Activated T-cell treated with anti-CD3 and anti-CD28 coated beads, Interleukin-2, amount 50 U/mL, for 4 hours (primary cell): Measurements from ENCODE around the gene CD3E. TPM values are rescaled to one million over a fixed set of nuclear protein-coding genes. Genes with fewer than 3 reads are reported as not detected.

Experiments used
- ATAC-seq, 2 donors: fragments of 200-7000 bp; cut with Tn5 transposase; one replicate each; pipeline ENCODE4 v1.10.0; 2021
- DNase-seq: peaks from one replicate; pipeline ENCODE4 v3.0.0-alpha.2; 2020
- H3K27me3 Mint-ChIP-seq: one replicate; pipeline ENCODE4 v1.8.0; 2021; ENCODE audit warnings: low read depth, mixed read lengths
- H3K36me3 Mint-ChIP-seq: one replicate; pipeline ENCODE4 v1.8.0; 2022; ENCODE audit warnings: mixed read lengths; ENCODE audit not compliant: insufficient read depth
- H3K4me1 Mint-ChIP-seq: one replicate; pipeline ENCODE4 v1.8.0; 2021; ENCODE audit warnings: low read depth, mixed read lengths
- H3K4me3 Mint-ChIP-seq: one replicate; pipeline ENCODE4 v1.8.0; 2021; ENCODE audit warnings: mild to moderate bottlenecking, moderate library complexity, mixed read lengths
- H3K9me3 Mint-ChIP-seq: one replicate; pipeline ENCODE4 v1.8.0; 2021; ENCODE audit warnings: mixed read lengths
- total RNA-seq, 3 donors: library from RNA; stranded (reverse); gene quantifications; one replicate each; pipeline ENCODE4 v1.2.1, GENCODE V29; 2021

The CD3E gene
- total RNA-seq, 3 donors from 2014 or later, result 371 to 436 (median 407) TPM

DNA sequence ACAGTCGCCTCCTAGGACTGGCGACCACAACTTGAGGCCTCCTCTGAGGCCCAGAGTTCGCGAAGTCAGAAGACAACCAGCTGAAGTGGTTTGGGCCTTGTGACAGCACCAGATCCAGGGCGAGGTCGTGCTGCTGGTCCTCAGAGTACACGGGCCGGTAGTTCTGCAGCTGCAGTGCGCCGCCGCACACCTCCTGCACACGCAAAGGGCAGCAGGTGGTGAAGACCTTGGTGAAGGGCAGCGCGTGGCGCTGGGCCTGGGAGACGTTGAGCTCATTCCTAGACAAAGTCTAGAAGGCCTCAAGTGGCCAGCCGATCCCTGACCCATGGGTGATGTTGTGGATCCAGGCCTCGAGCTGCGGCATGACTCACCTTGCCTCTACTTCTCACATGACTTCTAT is 18.2 kb downstream of the CD3E start:
- ATAC-seq (no peak), DNase-seq (no peak)
- H3K36me3 Mint-ChIP-seq, result peaks cover 14% of the 10 kb centered on the region
- H3K4me3 Mint-ChIP-seq, result no peak overlapping the region
- H3K9me3 Mint-ChIP-seq, result no peaks in the 10 kb centered on the region
- H3K27me3 Mint-ChIP-seq, result no peaks in the 10 kb centered on the region
- H3K4me1 Mint-ChIP-seq, result peaks cover 52% of the 10 kb centered on the region

DNA sequence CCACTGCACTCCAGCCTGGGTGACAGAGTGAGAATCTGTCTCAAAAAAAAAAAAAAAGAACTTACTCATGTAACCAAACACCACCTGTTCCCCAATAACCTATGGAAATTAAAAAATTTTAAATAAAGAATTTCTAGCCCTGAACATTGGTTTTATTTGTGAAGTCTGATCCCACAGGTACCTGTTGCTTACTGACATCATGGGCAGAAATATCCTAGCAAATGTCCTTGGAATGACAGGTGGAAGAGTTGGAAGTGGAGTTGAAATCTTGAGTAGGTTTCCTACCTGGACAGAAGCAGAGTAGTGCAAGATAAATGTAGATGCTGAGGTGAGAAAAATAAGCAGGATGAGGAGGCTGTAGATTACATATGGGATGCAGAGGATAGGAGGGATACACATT is 20.8 kb downstream of the CD3E start:
- no peak for DNase-seq
- no peak for ATAC-seq
- no peak overlapping the region for H3K4me3 Mint-ChIP-seq
- H3K27me3 Mint-ChIP-seq, result no peaks in the 10 kb centered on the region
- H3K36me3 Mint-ChIP-seq, result peaks cover 15% of the 10 kb centered on the region
- no peaks in the 10 kb centered on the region for H3K9me3 Mint-ChIP-seq
- H3K4me1 Mint-ChIP-seq, result peaks cover 37% of the 10 kb centered on the region

DNA sequence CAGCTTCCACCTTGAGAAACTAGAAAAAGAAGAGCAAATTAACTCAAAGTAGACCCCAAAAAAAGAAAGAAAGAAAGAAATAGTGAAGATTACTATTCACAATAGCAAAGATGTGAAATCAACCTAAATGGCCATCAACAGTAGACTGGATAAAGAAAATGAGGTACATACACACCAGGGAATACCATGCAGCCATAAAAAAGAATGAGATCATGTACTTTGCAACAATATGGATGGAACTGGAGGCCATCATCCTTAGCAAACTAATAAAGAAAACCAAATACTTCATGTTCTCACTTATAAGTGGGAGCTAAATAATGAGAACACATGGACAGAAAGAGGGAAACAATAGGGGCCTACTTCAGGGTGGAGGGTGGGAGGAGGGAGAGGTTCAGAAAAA is 24.2 kb downstream of the CD3E start:
- peaks cover 9% of the 10 kb centered on the region for H3K36me3 Mint-ChIP-seq
- H3K4me1 Mint-ChIP-seq, result peaks cover 23% of the 10 kb centered on the region
- no peak overlapping the region for H3K4me3 Mint-ChIP-seq
- no peaks in the 10 kb centered on the region for H3K27me3 Mint-ChIP-seq
- no peaks in the 10 kb centered on the region for H3K9me3 Mint-ChIP-seq
- ATAC-seq (no peak), DNase-seq (no peak)

DNA sequence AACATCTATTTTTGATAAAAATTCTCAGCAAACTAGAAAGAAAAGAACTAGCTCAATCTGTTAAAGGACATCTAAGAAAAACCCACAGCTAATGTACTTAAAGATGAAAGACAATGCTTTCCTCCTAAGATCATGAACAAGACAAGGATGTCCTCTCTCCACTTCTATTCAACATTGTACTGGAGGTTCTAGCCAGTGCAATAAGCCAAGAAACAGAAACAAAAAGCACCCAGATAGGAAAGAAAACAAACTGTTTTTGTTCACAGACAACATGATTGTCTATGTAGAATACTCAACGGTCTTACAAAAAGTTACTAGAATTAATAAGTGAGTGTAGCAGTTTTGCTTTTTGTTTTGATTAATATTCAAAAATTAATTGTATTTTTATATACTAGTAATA is 30.2 kb downstream of the CD3E start:
- H3K27me3 Mint-ChIP-seq, result no peaks in the 10 kb centered on the region
- H3K4me3 Mint-ChIP-seq, result peak overlapping the region; percentile 55
- peaks cover 17% of the 10 kb centered on the region for H3K36me3 Mint-ChIP-seq
- peaks cover 48% of the 10 kb centered on the region for H3K4me1 Mint-ChIP-seq
- no peaks in the 10 kb centered on the region for H3K9me3 Mint-ChIP-seq
- DNase-seq, result no peak
- no peak for ATAC-seq

- peak; percentile 59 to 62 for ATAC-seq
- Mint-ChIP-seq H3K4me1 (peaks cover 59% of the 10 kb centered on the region), H3K4me3 (peak overlapping the region; percentile 92), H3K9me3 (no peaks in the 10 kb centered on the region), H3K27me3 (no peaks in the 10 kb centered on the region), H3K36me3 (peaks cover 30% of the 10 kb centered on the region)
- peak; percentile 85 for DNase-seq
Measured at GRCh38 chr11:118338637-118339061, 34.1 kb downstream of the CD3E start.

- H3K4me1 Mint-ChIP-seq, result peaks cover 59% of the 10 kb centered on the region
- DNase-seq (no peak), ATAC-seq (peak in 1 of 2 donors; percentile 13)
- H3K27me3 Mint-ChIP-seq, result no peaks in the 10 kb centered on the region
- peak overlapping the region; percentile 92 for H3K4me3 Mint-ChIP-seq
- H3K36me3 Mint-ChIP-seq, result peaks cover 30% of the 10 kb centered on the region
- no peaks in the 10 kb centered on the region for H3K9me3 Mint-ChIP-seq
Measured at GRCh38 chr11:118339281-118339961, 34.9 kb downstream of the CD3E start.

DNA sequence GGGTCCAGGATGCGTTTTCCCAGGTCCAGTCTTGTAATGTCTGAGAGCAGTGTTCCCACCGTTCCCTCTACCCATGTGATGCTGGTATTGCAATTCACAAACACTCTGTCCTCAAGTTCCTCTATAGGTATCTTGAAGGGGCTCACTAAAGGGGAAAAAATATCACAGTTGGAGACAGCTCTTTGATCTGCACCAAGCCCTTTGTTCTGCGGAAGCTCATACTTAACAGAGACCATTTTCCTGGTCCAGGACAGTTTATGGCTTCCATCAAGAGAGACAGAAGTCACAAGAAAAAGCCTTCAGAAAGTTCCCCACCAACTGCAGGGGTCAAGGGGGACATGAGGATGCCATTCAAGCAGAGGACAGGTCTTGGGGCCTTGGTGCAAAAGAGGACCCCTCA is 35.9 kb downstream of the CD3E start:
- Mint-ChIP-seq H3K27me3 (no peaks in the 10 kb centered on the region), H3K4me3 (peak overlapping the region; percentile 92), H3K4me1 (peaks cover 61% of the 10 kb centered on the region), H3K9me3 (no peaks in the 10 kb centered on the region), H3K36me3 (peaks cover 33% of the 10 kb centered on the region)
- ATAC-seq (no peak), DNase-seq (no peak)

DNA sequence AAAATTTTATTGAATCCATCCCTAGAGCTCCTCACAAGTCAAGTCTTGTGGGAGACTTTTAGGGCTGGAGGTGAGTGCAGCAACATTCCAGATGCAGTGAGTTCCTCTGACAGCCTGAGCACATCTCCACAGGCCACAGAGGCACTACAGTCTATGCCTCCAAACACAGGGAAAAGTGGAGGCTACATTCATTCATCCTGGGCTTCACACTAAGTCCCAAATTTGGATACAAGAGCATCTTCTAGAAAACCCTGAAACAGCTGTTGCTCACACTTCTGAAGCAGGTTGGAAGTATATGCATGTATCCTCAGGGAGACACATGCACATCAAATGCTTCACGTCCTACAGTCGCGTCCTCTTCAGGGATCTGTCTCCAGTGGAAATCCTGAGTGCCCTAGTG is 36.7 kb downstream of the CD3E start:
- Mint-ChIP-seq H3K4me1 (peaks cover 65% of the 10 kb centered on the region), H3K4me3 (peak overlapping the region; percentile 92), H3K27me3 (no peaks in the 10 kb centered on the region), H3K9me3 (no peaks in the 10 kb centered on the region), H3K36me3 (peaks cover 36% of the 10 kb centered on the region)
- no peak for DNase-seq
- no peak for ATAC-seq

DNA sequence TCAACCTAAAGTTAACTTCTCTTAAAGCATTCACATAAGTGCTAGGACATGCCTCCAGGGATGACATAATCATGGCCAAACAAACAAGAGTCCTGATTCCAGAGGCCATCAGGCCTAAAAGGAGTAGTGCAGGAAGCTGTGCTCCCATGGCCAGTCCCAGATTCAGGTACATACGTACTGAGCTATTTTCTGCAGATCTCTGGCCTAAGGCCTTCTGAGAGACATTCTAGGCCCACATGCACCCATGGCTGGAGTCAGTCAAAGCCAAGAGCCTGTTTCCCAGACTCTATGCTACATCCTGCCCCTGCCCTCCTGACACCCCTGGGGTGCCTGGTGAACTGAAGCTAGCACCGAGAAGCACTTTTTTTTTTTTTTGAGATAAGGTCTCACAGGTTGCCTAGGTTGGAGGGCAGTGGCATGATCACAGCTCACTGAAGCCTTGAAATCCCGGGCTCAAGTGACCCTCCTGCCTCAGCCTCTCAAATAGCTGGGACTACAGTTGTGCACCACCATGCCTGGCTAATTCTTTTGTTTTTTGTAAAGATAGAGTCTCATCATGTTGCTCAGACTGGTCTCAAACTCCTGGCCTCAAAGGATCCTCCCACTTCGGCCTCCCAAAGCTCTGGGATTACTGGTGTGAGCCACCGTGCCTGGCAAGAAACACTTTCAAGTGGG is 37.4 kb downstream of the CD3E start:
- peaks cover 66% of the 10 kb centered on the region for H3K4me1 Mint-ChIP-seq
- peaks cover 34% of the 10 kb centered on the region for H3K36me3 Mint-ChIP-seq
- peak overlapping the region; percentile 92 for H3K4me3 Mint-ChIP-seq
- H3K27me3 Mint-ChIP-seq, result no peaks in the 10 kb centered on the region
- no peaks in the 10 kb centered on the region for H3K9me3 Mint-ChIP-seq
- ATAC-seq, result no peak
- DNase-seq, result no peak

DNA sequence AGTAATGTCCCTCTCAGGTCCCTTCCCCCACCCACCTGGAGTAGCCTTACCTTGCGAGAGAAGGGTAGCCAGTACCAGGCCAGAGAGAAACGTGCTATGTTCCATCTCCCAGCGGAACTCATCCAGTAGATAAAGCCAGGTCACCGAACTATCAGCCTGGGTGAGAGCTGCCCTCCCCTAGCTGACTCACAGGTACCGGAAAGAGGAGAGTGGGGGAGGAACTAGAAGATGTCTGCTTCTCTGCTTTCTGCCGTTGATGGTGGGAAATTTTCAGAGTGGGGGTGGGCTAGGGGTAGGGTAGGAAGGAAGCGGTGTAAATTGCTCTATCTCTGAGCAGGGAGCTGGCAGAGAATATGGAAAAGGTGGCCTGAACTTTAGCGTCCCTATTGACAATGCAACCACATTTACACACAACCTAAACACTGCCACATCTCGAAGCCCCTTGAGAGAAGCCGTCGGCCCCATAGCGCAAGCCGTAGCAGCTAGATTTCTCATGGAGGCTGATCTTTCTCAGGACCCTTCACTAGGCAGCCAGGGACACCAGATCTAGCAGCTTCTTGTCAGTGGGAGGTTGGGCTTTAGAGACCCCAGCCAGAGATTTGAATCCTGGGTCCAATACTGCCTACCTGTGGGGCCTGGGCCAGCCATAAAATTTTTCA is 38.1 kb downstream of the CD3E start, which contains the start of gene CD3D:
TSS of gene CD3D (minus strand) at position 203 of the 659 bp plus-strand sequence. CDS start at position 105, 98 bp downstream.
- Mint-ChIP-seq H3K36me3 (peaks cover 36% of the 10 kb centered on the region), H3K27me3 (no peaks in the 10 kb centered on the region), H3K4me3 (peak within 1 kb of the TSS; percentile 92), H3K4me1 (peaks cover 72% of the 10 kb centered on the region), H3K9me3 (no peaks in the 10 kb centered on the region)
- ATAC-seq, result peak; percentile 70 to 72
- peak; percentile 68 for DNase-seq

DNA sequence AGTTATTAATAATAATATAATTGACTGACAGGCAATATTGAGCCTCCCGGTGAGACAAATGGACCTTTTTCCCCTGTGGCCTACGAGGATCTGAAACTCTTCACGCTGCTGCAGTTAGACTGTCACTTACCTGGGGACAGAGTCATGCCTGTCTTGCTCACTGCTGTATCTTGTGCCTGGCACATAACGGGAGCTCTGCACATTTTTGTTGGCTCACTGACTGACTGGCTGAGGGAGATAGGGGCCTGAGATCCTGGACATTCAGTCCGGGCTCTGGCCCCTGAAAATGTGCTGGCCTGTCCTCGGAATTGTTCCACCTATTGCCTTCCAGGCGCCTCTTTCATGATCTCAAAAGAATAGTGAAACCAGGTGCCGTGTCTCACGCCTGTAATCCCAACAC is 38.7 kb downstream of the CD3E start:
- Mint-ChIP-seq H3K9me3 (no peaks in the 10 kb centered on the region), H3K36me3 (peaks cover 39% of the 10 kb centered on the region), H3K27me3 (no peaks in the 10 kb centered on the region), H3K4me1 (peaks cover 72% of the 10 kb centered on the region), H3K4me3 (peak overlapping the region; percentile 92)
- DNase-seq (no peak), ATAC-seq (peak; percentile 17 to 25)

GRCh38 chr11:118343981-118344515 is 39.5 kb downstream of the CD3E start, which contains the start of gene CD3G:
Gene CD3G, plus strand, starts transcription at chr11:118344344. Its CDS starts 80 bp downstream, at chr11:118344424.
- peaks cover 41% of the 10 kb centered on the region for H3K36me3 Mint-ChIP-seq
- peak within 1 kb of the TSS; percentile 92 for H3K4me3 Mint-ChIP-seq
- DNase-seq (peak; percentile 63), ATAC-seq (peak; percentile 57 to 65)
- no peaks in the 10 kb centered on the region for H3K9me3 Mint-ChIP-seq
- no peaks in the 10 kb centered on the region for H3K27me3 Mint-ChIP-seq
- peaks cover 72% of the 10 kb centered on the region for H3K4me1 Mint-ChIP-seq

- no peaks in the 10 kb centered on the region for H3K27me3 Mint-ChIP-seq
- H3K4me1 Mint-ChIP-seq, result peaks cover 56% of the 10 kb centered on the region
- no peak for DNase-seq
- H3K36me3 Mint-ChIP-seq, result peaks cover 38% of the 10 kb centered on the region
- peak; percentile 32 to 58 for ATAC-seq
- H3K9me3 Mint-ChIP-seq, result no peaks in the 10 kb centered on the region
- no peak overlapping the region for H3K4me3 Mint-ChIP-seq
Measured at GRCh38 chr11:118349475-118349874, 44.9 kb downstream of the CD3E start.

DNA sequence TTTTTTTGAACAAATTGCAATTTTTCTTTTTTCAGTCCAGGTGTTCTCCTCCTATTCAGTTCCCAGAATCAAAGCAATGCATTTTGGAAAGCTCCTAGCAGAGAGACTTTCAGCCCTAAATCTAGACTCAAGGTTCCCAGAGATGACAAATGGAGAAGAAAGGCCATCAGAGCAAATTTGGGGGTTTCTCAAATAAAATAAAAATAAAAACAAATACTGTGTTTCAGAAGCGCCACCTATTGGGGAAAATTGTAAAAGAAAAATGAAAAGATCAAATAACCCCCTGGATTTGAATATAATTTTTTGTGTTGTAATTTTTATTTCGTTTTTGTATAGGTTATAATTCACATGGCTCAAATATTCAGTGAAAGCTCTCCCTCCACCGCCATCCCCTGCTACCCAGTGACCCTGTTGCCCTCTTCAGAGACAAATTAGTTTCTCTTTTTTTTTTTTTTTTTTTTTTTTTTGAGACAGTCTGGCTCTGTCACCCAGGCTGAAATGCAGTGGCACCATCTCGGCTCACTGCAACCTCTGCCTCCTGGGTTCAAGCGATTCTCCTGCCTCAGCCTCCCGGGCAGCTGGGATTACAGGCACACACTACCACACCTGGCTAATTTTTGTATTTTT is 48.7 kb downstream of the CD3E start:
- ATAC-seq (no peak), DNase-seq (no peak)

More for the DNA sequence above, 48.7 kb downstream of the CD3E start:
- Mint-ChIP-seq H3K4me3 (no peak overlapping the region), H3K27me3 (no peaks in the 10 kb centered on the region), H3K36me3 (peaks cover 26% of the 10 kb centered on the region), H3K4me1 (peaks cover 24% of the 10 kb centered on the region), H3K9me3 (no peaks in the 10 kb centered on the region)
